GM10847 (cell line): ENCODE results near the gene FUT7.

Experiments
- POLR2A ChIP-seq: IDR thresholded peaks from 2 replicates; pipeline ENCODE4 v1.6.1; 2011; ENCODE audit not compliant: insufficient read length; ENCODE audit errors: extremely low read depth

FUT7 gene

DNA sequence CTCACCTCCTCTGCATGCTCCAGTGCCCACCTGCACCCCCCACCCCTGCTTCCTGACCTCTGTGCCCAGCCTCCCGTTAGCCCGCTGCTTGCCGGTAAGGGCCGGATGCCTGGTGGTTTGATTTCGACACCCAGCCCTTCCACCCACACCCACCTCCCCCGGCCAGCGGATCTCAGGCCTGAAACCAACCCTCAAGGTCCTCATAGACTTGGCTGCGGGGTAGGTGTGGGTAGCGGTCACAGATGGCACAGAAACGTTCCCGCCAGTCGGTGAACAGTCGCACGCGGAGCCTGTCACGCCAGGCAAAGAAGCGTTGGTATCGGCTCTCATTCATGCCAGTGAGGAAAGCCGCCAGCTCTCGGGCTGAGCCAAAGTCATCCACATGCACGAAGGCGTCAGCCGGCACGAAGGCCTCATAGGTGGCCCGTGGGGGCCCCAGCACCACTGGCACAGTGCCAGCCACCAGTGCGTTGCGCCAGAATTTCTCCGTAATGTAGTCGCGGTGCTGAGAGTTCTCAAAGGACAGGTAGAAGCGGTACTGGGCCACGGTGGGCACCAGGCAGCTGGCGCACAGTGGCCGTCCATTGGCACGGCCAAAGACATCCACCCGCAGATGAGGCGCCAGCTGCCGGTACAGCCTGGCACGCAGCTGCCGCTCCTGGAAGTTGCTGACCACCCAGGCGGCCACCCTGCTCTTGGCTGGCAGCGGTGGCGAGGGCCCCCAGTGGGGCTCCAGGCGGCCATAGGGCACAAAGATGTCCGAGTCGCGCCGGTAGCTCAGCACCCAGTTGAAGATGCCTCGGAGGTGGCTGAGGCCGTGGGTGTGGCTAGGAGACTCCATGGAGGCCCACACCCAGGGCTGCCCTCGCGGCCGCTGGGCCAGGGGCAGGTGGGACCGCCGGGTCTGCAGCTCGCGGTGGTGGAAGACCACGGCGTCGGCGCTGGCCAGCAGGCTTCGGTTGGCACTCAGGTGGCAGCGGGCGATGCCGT is 1.1 kb downstream of the FUT7 start:
- TF ChIP-seq POLR2A: no peak

DNA sequence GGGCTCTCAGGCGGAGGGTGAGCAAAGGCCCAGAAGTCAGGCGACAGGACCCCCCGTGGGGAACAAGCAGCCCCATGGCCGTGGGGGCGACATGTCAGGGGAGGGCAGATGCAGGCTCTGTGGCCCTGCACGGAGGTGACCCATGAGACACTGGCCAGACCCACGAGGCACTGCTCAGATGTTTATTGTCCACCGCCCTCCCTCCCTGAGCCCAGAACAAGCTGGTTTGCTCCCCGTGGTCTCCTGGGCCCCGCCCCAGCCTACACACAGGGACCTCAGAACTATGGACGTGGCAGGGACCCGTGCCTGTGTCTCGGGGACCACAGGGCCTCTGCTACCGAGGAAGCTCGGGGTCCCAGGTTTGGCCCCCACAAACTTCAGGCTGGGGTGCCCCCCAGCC is 1.9 kb downstream of the FUT7 start:
- TF ChIP-seq POLR2A: no peak

DNA sequence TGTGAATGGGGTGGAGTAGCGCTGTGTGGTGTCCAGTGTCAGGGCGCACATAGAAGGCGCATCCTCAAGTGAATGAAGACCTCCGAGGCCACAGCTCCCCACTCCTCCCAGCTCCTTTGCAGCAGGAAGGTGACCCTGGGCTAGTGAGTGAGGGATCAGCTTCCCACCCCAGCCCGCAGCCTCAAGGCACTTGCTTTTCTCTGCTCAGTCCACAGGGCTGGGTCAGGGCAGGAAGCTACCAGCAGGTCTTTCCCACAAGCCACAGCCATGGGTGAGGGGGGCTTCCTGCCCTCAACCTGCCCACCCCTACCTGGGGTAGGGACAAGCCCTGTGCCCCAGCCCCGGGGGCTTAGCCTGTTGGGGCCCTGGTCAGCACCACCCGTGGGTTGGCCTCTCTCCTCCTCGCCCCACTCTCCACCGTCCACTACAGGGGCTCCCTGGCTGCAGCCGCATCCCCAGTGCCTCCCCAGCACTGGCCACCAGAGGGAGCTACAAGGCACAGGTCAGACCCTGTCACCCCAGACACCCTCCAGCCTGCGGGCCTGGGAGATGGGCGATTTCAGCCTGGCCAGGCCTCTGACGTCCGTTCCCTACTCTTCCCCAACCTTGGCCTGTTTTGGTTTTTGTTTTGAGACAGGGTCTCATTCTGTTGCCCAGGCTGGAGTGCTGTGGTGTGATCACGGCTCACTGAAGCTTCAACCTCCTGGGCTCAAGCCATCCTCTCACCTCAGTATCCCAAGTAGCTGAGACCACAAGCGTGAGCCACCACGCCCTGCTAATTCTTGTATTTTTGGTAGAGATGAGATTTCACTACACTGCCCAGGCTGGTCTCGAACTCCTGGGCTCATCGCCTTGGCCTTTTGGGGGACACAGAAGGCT is 2.6 kb downstream of the FUT7 start:
- no peak for TF ChIP-seq POLR2A

GRCh38 chr9:137028263-137029057 is 3.4 kb downstream of the FUT7 start:
- no peak for TF ChIP-seq POLR2A

GRCh38 chr9:137027369-137028262 is 4.3 kb downstream of the FUT7 start, which contains the start of gene ABCA2:
TSS of gene ABCA2 (minus strand) at chr9:137028237. CDS start at chr9:137028140, 97 bp downstream.
- no peak for TF ChIP-seq POLR2A

DNA sequence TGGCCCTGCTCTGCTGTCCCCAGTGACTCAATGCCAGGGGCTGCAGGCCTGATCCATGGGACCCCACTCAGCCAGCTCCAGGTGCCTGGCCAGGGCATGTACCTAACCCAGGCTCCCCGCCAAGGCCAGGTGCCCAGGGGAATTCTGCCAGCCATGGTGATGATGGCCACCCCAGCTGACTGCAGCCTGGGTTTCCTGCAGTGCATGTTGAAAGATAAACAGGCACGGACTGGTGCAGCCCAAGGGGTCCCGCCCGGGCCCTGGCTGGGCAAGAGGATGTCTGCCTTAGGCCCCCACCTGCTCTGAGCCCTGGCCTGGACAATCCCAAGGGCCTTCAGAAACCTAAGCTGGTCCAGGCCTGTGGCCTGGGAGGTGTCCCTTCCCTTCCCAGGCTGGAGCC is 5.1 kb downstream of the FUT7 start:
- no peak for TF ChIP-seq POLR2A

- TF ChIP-seq POLR2A: no peak
Measured at GRCh38 chr9:137026384-137026783, 5.5 kb downstream of the FUT7 start.

- TF ChIP-seq POLR2A: no peak
Measured at GRCh38 chr9:137025517-137025966, 6.3 kb downstream of the FUT7 start.

- no peak for TF ChIP-seq POLR2A
Measured at GRCh38 chr9:137023583-137023991, 8.3 kb downstream of the FUT7 start.

GRCh38 chr9:137023157-137023556 is 8.7 kb downstream of the FUT7 start:
- no peak for TF ChIP-seq POLR2A

- no peak for TF ChIP-seq POLR2A
Measured at GRCh38 chr9:137022662-137023008, 9.3 kb downstream of the FUT7 start.

- TF ChIP-seq POLR2A: no peak
Measured at GRCh38 chr9:137021979-137022661, 9.8 kb downstream of the FUT7 start.

GRCh38 chr9:137021568-137021978 is 10.3 kb downstream of the FUT7 start:
- no peak for TF ChIP-seq POLR2A
